H9 (cell line): ENCODE results near the gene HEG1. TPM values are rescaled to one million over a fixed set of nuclear protein-coding genes. Genes with fewer than 3 reads are reported as not detected.

ENCODE experiments used
- DNase-seq: peaks from one replicate; pipeline ENCODE4 v3.0.0-alpha.2; 2017
- H2AFZ ChIP-seq: one replicate; pipeline ENCODE4 v1.6.1; 2013; ENCODE audit warnings: mild to moderate bottlenecking, low read length, control low read depth, moderate library complexity
- H2AK5ac ChIP-seq: 2 replicates; pipeline ENCODE4 v1.6.1; 2013; ENCODE audit warnings: low read length, control low read depth, mixed read lengths; ENCODE audit not compliant: insufficient read length
- H2BK120ac ChIP-seq: one replicate; pipeline ENCODE4 v1.6.1; 2013; ENCODE audit warnings: low read depth, mild to moderate bottlenecking, low read length, control low read depth, inconsistent platforms; ENCODE audit not compliant: poor library complexity, severe bottlenecking
- H2BK12ac ChIP-seq: 2 replicates; pipeline ENCODE4 v1.6.1; 2013; ENCODE audit warnings: low read length, control low read depth, mixed read lengths, low read depth; ENCODE audit not compliant: insufficient read length
- H2BK15ac ChIP-seq: 2 replicates; pipeline ENCODE4 v1.6.1; 2013; ENCODE audit warnings: low read depth, low read length, control low read depth
- H2BK20ac ChIP-seq: one replicate; pipeline ENCODE4 v1.6.1; 2013; ENCODE audit warnings: low read depth, mild to moderate bottlenecking, low read length, control low read depth, inconsistent platforms; ENCODE audit not compliant: poor library complexity, severe bottlenecking
- H2BK5ac ChIP-seq: 2 replicates; pipeline ENCODE4 v1.6.1; 2013; ENCODE audit warnings: low read length, control low read depth, mixed read lengths; ENCODE audit not compliant: insufficient read length
- H3K14ac ChIP-seq: 2 replicates; pipeline ENCODE4 v1.6.1; 2013; ENCODE audit warnings: low read length, control low read depth; ENCODE audit not compliant: insufficient read depth
- H3K18ac ChIP-seq: 2 replicates; pipeline ENCODE4 v1.6.1; 2013; ENCODE audit warnings: low read depth, mild to moderate bottlenecking, mixed read lengths, low read length, control low read depth; ENCODE audit not compliant: insufficient read length
- H3K23ac ChIP-seq: 2 replicates; pipeline ENCODE4 v1.6.1; 2013; ENCODE audit warnings: low read length, control low read depth, mixed read lengths, low read depth; ENCODE audit not compliant: insufficient read length
- H3K23me2 ChIP-seq: 2 replicates; pipeline ENCODE4 v1.6.1; 2013; ENCODE audit warnings: low read depth, mild to moderate bottlenecking, mixed read lengths, low read length, control low read depth; ENCODE audit not compliant: insufficient read length, poor library complexity, severe bottlenecking
- H3K27ac ChIP-seq: 2 replicates; pipeline ENCODE4 v1.5.1; 2013; ENCODE audit warnings: low read length, control low read depth, mixed read lengths, low read depth; ENCODE audit not compliant: insufficient read length
- H3K27me3 ChIP-seq: 2 replicates; pipeline ENCODE4 v1.6.1; 2013; ENCODE audit warnings: low read length, control low read depth, inconsistent platforms; ENCODE audit not compliant: insufficient read depth
- H3K4ac ChIP-seq: 2 replicates; pipeline ENCODE4 v1.6.1; 2013; ENCODE audit warnings: low read depth, mild to moderate bottlenecking, control low read depth, inconsistent platforms, low read length, moderate library complexity
- H3K4me1 ChIP-seq: 2 replicates; pipeline ENCODE4 v1.6.1; 2013; ENCODE audit warnings: low read length, control low read depth, inconsistent platforms; ENCODE audit not compliant: insufficient read depth
- H3K4me2 ChIP-seq: 2 replicates; pipeline ENCODE4 v1.6.1; 2013; ENCODE audit warnings: low read length, control low read depth, mixed read lengths; ENCODE audit not compliant: insufficient read length, insufficient read depth
- H3K56ac ChIP-seq: 2 replicates; pipeline ENCODE4 v1.6.1; 2013; ENCODE audit warnings: low read depth, mild to moderate bottlenecking, mixed read lengths, low read length, control low read depth; ENCODE audit not compliant: insufficient read length
- H3K79me1 ChIP-seq: 2 replicates; pipeline ENCODE4 v1.6.1; 2013; ENCODE audit warnings: low read depth, mild to moderate bottlenecking, moderate library complexity, low read length, control low read depth, inconsistent platforms; ENCODE audit not compliant: insufficient read depth, poor library complexity, severe bottlenecking
- H3K79me2 ChIP-seq: 2 replicates; pipeline ENCODE4 v1.6.1; 2013; ENCODE audit warnings: low read length, control low read depth, inconsistent platforms; ENCODE audit not compliant: insufficient read depth
- H3K9ac ChIP-seq: 2 replicates; pipeline ENCODE4 v1.6.1; 2013; ENCODE audit warnings: low read length, control low read depth, mixed read lengths; ENCODE audit not compliant: insufficient read length; ENCODE audit errors: extremely low read depth
- H3K9me3 ChIP-seq: one replicate; pipeline ENCODE4 v1.6.1; 2013; ENCODE audit warnings: low read depth, low read length, inconsistent platforms; ENCODE audit not compliant: control insufficient read depth
- H3T11ph ChIP-seq: one replicate; pipeline ENCODE4 v1.6.1; 2013; ENCODE audit warnings: mild to moderate bottlenecking, low read length, control low read depth, inconsistent platforms
- H4K20me1 ChIP-seq: one replicate; pipeline ENCODE4 v1.6.1; 2013; ENCODE audit not compliant: control insufficient read depth, insufficient read length, insufficient read depth
- H4K5ac ChIP-seq: 2 replicates; pipeline ENCODE4 v1.6.1; 2013; ENCODE audit warnings: low read depth, mild to moderate bottlenecking, mixed read lengths, low read length, control low read depth; ENCODE audit not compliant: insufficient read length
- H4K8ac ChIP-seq: replicated peaks from 2 replicates; pipeline ENCODE4 v1.6.1; 2013; ENCODE audit warnings: low read length, control low read depth, mixed read lengths, low read depth; ENCODE audit not compliant: insufficient read length
- H4K91ac ChIP-seq: 2 replicates; pipeline ENCODE4 v1.6.1; 2013; ENCODE audit warnings: low read depth, mild to moderate bottlenecking, moderate library complexity, mixed read lengths, low read length, control low read depth; ENCODE audit not compliant: insufficient read length
- H3K27ac Mint-ChIP-seq, 3 experiments: 2 replicates in 2 of 3; 3 replicates in 1 of 3; pipeline ENCODE4 v1.8.0; 2020 to 2021; ENCODE audit warnings: mixed read lengths in 3 of 3, mild to moderate bottlenecking in 1 of 3, moderate library complexity in 1 of 3
- H3K27me3 Mint-ChIP-seq: 2 replicates; pipeline ENCODE4 v1.8.0; 2021; ENCODE audit warnings: low read depth, mild to moderate bottlenecking, moderate library complexity, mixed read lengths
- H3K36me3 Mint-ChIP-seq, 3 experiments: 2 replicates in 2 of 3; 3 replicates in 1 of 3; pipeline ENCODE4 v1.8.0; 2020 to 2021; ENCODE audit warnings: low read depth in 3 of 3, mixed read lengths in 3 of 3; ENCODE audit not compliant: insufficient read depth in 1 of 3
- H3K4me1 Mint-ChIP-seq, 2 experiments: 2 replicates each; pipeline ENCODE4 v1.8.0; 2020; ENCODE audit warnings: mixed read lengths in 2 of 2
- H3K4me3 Mint-ChIP-seq, 2 experiments: 2 replicates in 1 of 2; 3 replicates in 1 of 2; pipeline ENCODE4 v1.8.0; 2020 to 2021; ENCODE audit warnings: mild to moderate bottlenecking in 2 of 2, mixed read lengths in 2 of 2, moderate library complexity in 1 of 2
- H3K9me3 Mint-ChIP-seq, 2 experiments: 2 replicates in 1 of 2; 3 replicates in 1 of 2; pipeline ENCODE4 v1.8.0; 2020; ENCODE audit warnings: mild to moderate bottlenecking in 2 of 2, mixed read lengths in 2 of 2, moderate library complexity in 1 of 2
- CTCF ChIP-seq: fragments of 200-600 bp; sonication (generic); conservative IDR thresholded peaks from 3 replicates; pipeline ENCODE4 v1.8.0; 2021; ENCODE audit warnings: antibody characterized with exemption, mild to moderate bottlenecking
- WGBS: extraction: QIAGEN DNeasy Blood & Tissue Kit; methylation state at CpG from one replicate; pipeline ENCODE4 v1.1.7; 2013; ENCODE audit warnings: missing lambda C conversion rate, low lambda C conversion rate, mixed read lengths; ENCODE audit not compliant: insufficient read length; ENCODE audit errors: extremely low coverage; 5-methylcytosine and 5-hydroxymethylcytosine counted together
- total RNA-seq: library from RNA; stranded (reverse); gene quantifications from 2 replicates; pipeline ENCODE4 v1.2.1, GENCODE V29; 2021

Gene HEG1
- total RNA-seq, 1 experiment from 2014 or later = 10.3 TPM

GRCh38 chr3:124969190-124969589 is 86.6 kb downstream of the HEG1 start:
- no peaks in the 10 kb centered on the region for H3K79me2 ChIP-seq
- no peak overlapping the region for H3K14ac ChIP-seq
- H3K27ac Mint-ChIP-seq = no peak overlapping the region; a peak in 1 of 7 replicates
- H3K79me1 ChIP-seq = no peaks in the 10 kb centered on the region
- no peak overlapping the region for H3K4ac ChIP-seq
- no peaks in the 10 kb centered on the region for H4K20me1 ChIP-seq
- H2AK5ac ChIP-seq = no peak overlapping the region
- no peak overlapping the region for H4K8ac ChIP-seq
- H3K4me3 Mint-ChIP-seq = no peak overlapping the region
- no peak for DNase-seq
- H4K91ac ChIP-seq = no peak overlapping the region
- H3K4me1 ChIP-seq = no peaks in the 10 kb centered on the region
- H3K36me3 Mint-ChIP-seq = peaks cover 0 to 7% (median 0%) of the 10 kb centered on the region in 3 experiments; a peak in 3 of 7 replicates
- no peak overlapping the region for H2BK20ac ChIP-seq
- no peak overlapping the region for H3K4me2 ChIP-seq
- no peak overlapping the region for H2BK120ac ChIP-seq
- no peak overlapping the region for H2BK5ac ChIP-seq
- H3K27ac ChIP-seq = no peak overlapping the region
- H3K9me3 ChIP-seq = no peaks in the 10 kb centered on the region
- H3K23ac ChIP-seq = no peak overlapping the region
- WGBS = no CpG with 5 or more reads among the region's 8 CpGs
- H3K9ac ChIP-seq = no peak overlapping the region
- H3K27me3 Mint-ChIP-seq = no peaks in the 10 kb centered on the region
- H2BK12ac ChIP-seq = no peak overlapping the region
- H3K9me3 Mint-ChIP-seq = no peaks in the 10 kb centered on the region
- H2AFZ ChIP-seq = no peak overlapping the region
- no peaks in the 10 kb centered on the region for H3K27me3 ChIP-seq
- no peak overlapping the region for H3T11ph ChIP-seq
- H3K23me2 ChIP-seq = no peaks in the 10 kb centered on the region
- H3K56ac ChIP-seq = no peak overlapping the region
- H3K4me1 Mint-ChIP-seq = 0 out of 4 replicates have a peak, but pooled peaks cover 0 to 4% of the 10 kb centered on the region in 2 experiments
- no peak overlapping the region for H3K18ac ChIP-seq
- TF ChIP-seq CTCF = no peak
- no peak overlapping the region for H4K5ac ChIP-seq
- no peak overlapping the region for H2BK15ac ChIP-seq
